GM12878 (cell line): ENCODE measurements around the gene SCAP. TPM values are rescaled to one million over a fixed set of nuclear protein-coding genes. Genes with fewer than 3 reads are reported as not detected.

Experiments used
- ATAC-seq: fragments of 200-7000 bp; cut with Tn5 transposase; 3 replicates; pipeline ENCODE4 v1.9.1; 2020; ENCODE audit warnings: mild to moderate bottlenecking, moderate library complexity
- BruUV-seq: library from RNA; stranded (reverse); fragments of 400-500 nt; replicated peaks from 2 replicates; lab custom pipeline; 2021; lab: Mats Ljungman, UMichigan
- CTCF ChIA-PET: fragments of 300-600 bp; sonication (Branson Sonifier 250); formaldehyde crosslinking; extraction: SDS; loops from one replicate; lab custom pipeline; 2021; ENCODE audit warnings: inconsistent platforms; lab: Yijun Ruan, JAX
- POLR2A ChIA-PET: fragments of 350-600 bp; formaldehyde crosslinking; extraction: SDS; loops from one replicate; lab custom pipeline; 2021; ENCODE audit warnings: inconsistent platforms; lab: Charles Lee
- RAD21 ChIA-PET: fragments of 300-600 bp; sonication (Branson Sonifier 250); formaldehyde crosslinking; loops from one replicate; lab custom pipeline; 2023; ENCODE audit warnings: antibody characterized with exemption; ENCODE audit not compliant: unreplicated experiment; lab: Charles Lee
- SMC1A ChIA-PET: fragments of 300-600 bp; sonication (Branson Sonifier 250); formaldehyde crosslinking; loops from one replicate; lab custom pipeline; 2023; ENCODE audit not compliant: unreplicated experiment, uncharacterized antibody; lab: Charles Lee
- DNase-seq: peaks from one replicate; pipeline ENCODE4 v3.0.0-alpha.2; 2011; ENCODE audit warnings: low read depth, low spot score
- FAIRE-seq: peaks from 3 replicates; lab custom pipeline; 2011; peaks lifted over from hg19 to GRCh38; lab: Jason Lieb, UNC
- H2AFZ ChIP-seq: 2 replicates; pipeline ENCODE4 v1.6.0; 2011; ENCODE audit warnings: low read depth, low read length, control low read depth; ENCODE audit not compliant: control insufficient read depth
- H3K27ac ChIP-seq: 2 replicates; pipeline ENCODE4 v1.5.1; 2011; ENCODE audit warnings: control low read depth; ENCODE audit not compliant: control insufficient read depth, insufficient read depth
- H3K27me3 ChIP-seq, 2 experiments: replicated peaks in 1 of 2; 2 replicates each; pipeline versions ENCODE4 v1.6.0 to v1.6.1; 2011; ENCODE audit warnings: low read length in 1 of 2; ENCODE audit not compliant: control insufficient read depth in 2 of 2, insufficient read depth in 2 of 2
- H3K36me3 ChIP-seq, 2 experiments: 2 replicates each; pipeline ENCODE4 v1.5.1; 2011; ENCODE audit warnings: low read length in 1 of 2; ENCODE audit not compliant: control insufficient read depth in 2 of 2, insufficient read depth in 2 of 2
- H3K4me1 ChIP-seq: 2 replicates; pipeline ENCODE4 v1.6.1; 2011; ENCODE audit warnings: mild to moderate bottlenecking, low read length, moderate library complexity, mixed read lengths; ENCODE audit not compliant: control insufficient read depth, insufficient read depth
- H3K4me2 ChIP-seq: 2 replicates; pipeline ENCODE4 v1.6.0; 2011; ENCODE audit warnings: control low read depth; ENCODE audit not compliant: control insufficient read depth, insufficient read depth
- H3K4me3 ChIP-seq: fragments of 200-600 bp; sonication (generic); 2 replicates; pipeline ENCODE4 v1.5.1; 2016
- H3K79me2 ChIP-seq: 2 replicates; pipeline ENCODE4 v1.6.0; 2011; ENCODE audit warnings: low read length; ENCODE audit not compliant: control insufficient read depth, insufficient read depth
- H3K9ac ChIP-seq: 2 replicates; pipeline ENCODE4 v1.8.0; 2011; ENCODE audit warnings: low read length, control low read depth, mixed read lengths; ENCODE audit not compliant: control insufficient read depth, insufficient read depth
- H3K9me3 ChIP-seq: replicated peaks from 3 replicates; pipeline ENCODE4 v1.5.1; 2011; ENCODE audit warnings: mild to moderate bottlenecking, low read length; ENCODE audit not compliant: control insufficient read depth, insufficient read depth
- H4K20me1 ChIP-seq: 2 replicates; pipeline ENCODE4 v1.6.0; 2011; ENCODE audit not compliant: control insufficient read depth, insufficient read depth
- EED ChIP-seq: sonication (generic); IDR thresholded peaks from 2 replicates; pipeline ENCODE4 v1.6.1; 2016; ENCODE audit warnings: antibody characterized with exemption, low read depth
- IRF4 ChIP-seq: IDR thresholded peaks from 2 replicates; pipeline ENCODE4 v1.6.1; 2011; ENCODE audit warnings: low read depth, low read length
- MYB ChIP-seq: fragments of 150-350 bp; IDR thresholded peaks from 2 replicates; pipeline ENCODE4 v1.6.1; 2014; ENCODE audit warnings: mild to moderate bottlenecking, low read depth, low read length, borderline replicate concordance
- PAX5 ChIP-seq: IDR thresholded peaks from 2 replicates; pipeline ENCODE4 v1.6.1; 2011; ENCODE audit warnings: low read depth, low read length, borderline replicate concordance
- RB1 ChIP-seq: fragments of 450-650 bp; formaldehyde crosslinking; IDR thresholded peaks from 2 replicates; pipeline ENCODE4 v1.6.1; 2017; ENCODE audit warnings: mild to moderate bottlenecking, borderline replicate concordance
- SMAD1 ChIP-seq: fragments of 450-650 bp; IDR thresholded peaks from 2 replicates; pipeline ENCODE4 v1.6.1; 2018; ENCODE audit warnings: mild to moderate bottlenecking, low read depth; ENCODE audit not compliant: partially characterized antibody
- WGBS: methylation state at CpG from one replicate; pipeline ENCODE4 v1.1.6; 2016; ENCODE audit warnings: low lambda C conversion rate; ENCODE audit not compliant: insufficient replicate concordance, insufficient coverage; ENCODE audit errors: missing lambda C conversion rate; 5-methylcytosine and 5-hydroxymethylcytosine counted together
- in situ Hi-C: fragments of 300-500 bp; cut with MboI; formaldehyde crosslinking; loops from 9 replicates; pipeline ENCODE4 v1.14.3; 2018; ENCODE audit warnings: mixed read lengths
- intact Hi-C: fragments of 100-400 bp; cut with micrococcal nuclease; formaldehyde crosslinking; loops from one replicate; pipeline ENCODE4 v1.14.2; 2022; ENCODE audit not compliant: unreplicated experiment
- polyA plus RNA-seq, 11 experiments: library from polyadenylated mRNA; depleted of rRNA in 4 of 11; unstranded in 6 of 11; stranded (reverse) in 5 of 11; fragments of >200 nt; fragmentation: Nextera tagmentation in 4 of 11; fragmentation: Illumina TruSeq in 1 of 11; extraction: Ambion mirVana in 4 of 11; extraction: Trizol in 1 of 11; gene quantifications; 1 replicate in 1 of 11; 2 replicates in 10 of 11; pipeline versions ENCODE4 v1.2.1 to v1.2.3, GENCODE V29; 2011 to 2016; ENCODE audit warnings: inconsistent platforms in 2 of 11, missing spikeins in 2 of 11, low read depth in 1 of 11
- total RNA-seq, 4 experiments: library from RNA; depleted of rRNA in 3 of 4; stranded (reverse); fragments of >200 nt in 3 of 4; fragmentation: Illumina TruSeq in 1 of 4; extraction: Trizol in 1 of 4; gene quantifications; 2 replicates each; pipeline versions ENCODE4 v1.2.1 to v1.2.3, GENCODE V29; 2013 to 2021
- TF ChIP-seq, protein P1 (sequence below): fragments of 450-650 bp; IDR thresholded peaks from 2 replicates; pipeline ENCODE4 v1.6.1; 2017; ENCODE audit warnings: mild to moderate bottlenecking

SCAP gene
- total and polyA plus RNA-seq, 10 of the 15 experiments (the other 5 are each of a cell fraction or from before 2014, with no cell fraction given) = 1.5 to 64.1 (median 27.9) TPM

DNA sequence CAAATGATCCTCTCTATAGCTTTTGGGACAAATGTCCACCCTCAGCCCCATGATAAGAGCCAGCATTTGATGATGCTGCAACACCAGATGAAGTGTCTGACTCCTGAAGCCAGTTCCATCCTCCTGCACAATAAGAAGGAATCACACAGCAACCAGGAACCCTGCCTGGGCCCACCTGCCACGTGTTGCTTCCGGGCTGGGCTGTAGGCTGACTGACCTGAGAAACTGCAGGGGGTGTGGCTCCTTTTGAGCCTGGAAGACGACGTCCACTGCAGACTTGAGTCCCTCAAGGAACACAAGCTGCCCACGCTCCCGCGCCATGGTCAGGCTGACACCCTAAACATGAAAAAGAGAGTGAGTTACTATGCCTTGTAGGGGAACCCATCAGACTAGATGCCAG, 28.4 kb upstream of the SCAP start (continued):
- no peak for TF ChIP-seq SMAD1

DNA sequence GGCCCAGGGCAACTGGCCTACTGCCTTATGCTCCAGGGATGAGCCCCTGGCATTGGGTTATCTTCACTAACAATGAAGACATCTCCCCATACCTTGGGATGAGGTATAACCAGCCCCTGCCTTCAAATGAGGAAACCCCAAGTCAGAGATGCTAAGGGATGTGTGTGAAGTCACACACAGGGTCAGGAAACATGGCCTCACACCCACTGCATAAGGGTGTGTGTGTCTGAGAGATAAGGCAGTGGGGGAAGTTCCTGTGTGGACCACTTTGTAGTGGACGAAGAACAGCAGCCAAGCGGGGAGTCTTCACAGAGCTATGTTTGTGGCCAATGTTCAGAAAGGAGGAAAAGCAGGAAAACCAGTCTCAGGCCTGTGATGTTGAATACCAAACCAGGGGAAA, 27.3 kb upstream of the SCAP start:
- Histone ChIP-seq H3K36me3 (peaks cover 12 to 25% of the 10 kb centered on the region in 2 experiments), H3K4me3 (no peak overlapping the region), H3K9me3 (no peaks in the 10 kb centered on the region), H4K20me1 (no peaks in the 10 kb centered on the region), H3K27ac (no peak overlapping the region), H3K4me2 (no peak overlapping the region), H3K9ac (no peak overlapping the region), H3K27me3 (no peaks in the 10 kb centered on the region), H3K4me1 (no peaks in the 10 kb centered on the region), H3K79me2 (no peaks in the 10 kb centered on the region), H2AFZ (no peak overlapping the region)
- no TSS peak for BruUV-seq
- no peak for FAIRE-seq
- in situ Hi-C loops (no loop called here), intact Hi-C loops (no loop called here)
- DNase-seq = no peak
- ChIA-PET CTCF (interaction anchor here (1.0 to 1.1 kb wide), 2 partner anchors 20 to 27 kb away, joined by 3 read pairs; no protein-coding TSS in a partner anchor), RAD21 (no interaction called here), POLR2A (no interaction called here), SMC1A (no interaction called here)
- TF ChIP-seq, protein P1, sequence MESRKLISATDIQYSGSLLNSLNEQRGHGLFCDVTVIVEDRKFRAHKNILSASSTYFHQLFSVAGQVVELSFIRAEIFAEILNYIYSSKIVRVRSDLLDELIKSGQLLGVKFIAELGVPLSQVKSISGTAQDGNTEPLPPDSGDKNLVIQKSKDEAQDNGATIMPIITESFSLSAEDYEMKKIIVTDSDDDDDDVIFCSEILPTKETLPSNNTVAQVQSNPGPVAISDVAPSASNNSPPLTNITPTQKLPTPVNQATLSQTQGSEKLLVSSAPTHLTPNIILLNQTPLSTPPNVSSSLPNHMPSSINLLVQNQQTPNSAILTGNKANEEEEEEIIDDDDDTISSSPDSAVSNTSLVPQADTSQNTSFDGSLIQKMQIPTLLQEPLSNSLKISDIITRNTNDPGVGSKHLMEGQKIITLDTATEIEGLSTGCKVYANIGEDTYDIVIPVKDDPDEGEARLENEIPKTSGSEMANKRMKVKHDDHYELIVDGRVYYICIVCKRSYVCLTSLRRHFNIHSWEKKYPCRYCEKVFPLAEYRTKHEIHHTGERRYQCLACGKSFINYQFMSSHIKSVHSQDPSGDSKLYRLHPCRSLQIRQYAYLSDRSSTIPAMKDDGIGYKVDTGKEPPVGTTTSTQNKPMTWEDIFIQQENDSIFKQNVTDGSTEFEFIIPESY = no peak
- no peak for TF ChIP-seq IRF4
- no peak for TF ChIP-seq SMAD1
- no peak for TF ChIP-seq MYB
- no peak for TF ChIP-seq EED
- no peak for TF ChIP-seq RB1
- TF ChIP-seq PAX5 = no peak
- WGBS = 81% methylated on average over 2 of the region's 2 CpGs
- no peak for ATAC-seq
